Measurements from ENCODE around the gene PCARE.

DNA sequence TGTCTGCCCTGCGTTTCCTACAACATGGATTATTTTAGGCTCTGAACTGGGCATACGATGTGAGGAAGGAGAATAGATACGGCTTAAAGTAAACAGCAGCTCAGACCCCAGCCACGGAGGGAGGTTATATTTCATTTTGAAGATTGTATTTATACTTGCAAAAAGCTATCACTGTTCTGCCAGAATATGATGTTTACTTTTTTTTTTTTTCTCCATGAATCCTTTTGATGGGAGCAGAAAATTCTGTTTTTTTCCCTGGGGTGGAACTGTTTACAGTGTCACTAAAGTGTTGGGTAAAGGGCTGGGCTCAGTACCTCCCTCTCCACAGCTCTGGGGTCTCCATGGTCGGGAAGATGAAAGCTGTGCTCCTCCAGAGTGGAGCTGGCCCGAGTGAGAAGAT is 13.1 kb downstream of the PCARE start:
- TF ChIP-seq, protein P1, sequence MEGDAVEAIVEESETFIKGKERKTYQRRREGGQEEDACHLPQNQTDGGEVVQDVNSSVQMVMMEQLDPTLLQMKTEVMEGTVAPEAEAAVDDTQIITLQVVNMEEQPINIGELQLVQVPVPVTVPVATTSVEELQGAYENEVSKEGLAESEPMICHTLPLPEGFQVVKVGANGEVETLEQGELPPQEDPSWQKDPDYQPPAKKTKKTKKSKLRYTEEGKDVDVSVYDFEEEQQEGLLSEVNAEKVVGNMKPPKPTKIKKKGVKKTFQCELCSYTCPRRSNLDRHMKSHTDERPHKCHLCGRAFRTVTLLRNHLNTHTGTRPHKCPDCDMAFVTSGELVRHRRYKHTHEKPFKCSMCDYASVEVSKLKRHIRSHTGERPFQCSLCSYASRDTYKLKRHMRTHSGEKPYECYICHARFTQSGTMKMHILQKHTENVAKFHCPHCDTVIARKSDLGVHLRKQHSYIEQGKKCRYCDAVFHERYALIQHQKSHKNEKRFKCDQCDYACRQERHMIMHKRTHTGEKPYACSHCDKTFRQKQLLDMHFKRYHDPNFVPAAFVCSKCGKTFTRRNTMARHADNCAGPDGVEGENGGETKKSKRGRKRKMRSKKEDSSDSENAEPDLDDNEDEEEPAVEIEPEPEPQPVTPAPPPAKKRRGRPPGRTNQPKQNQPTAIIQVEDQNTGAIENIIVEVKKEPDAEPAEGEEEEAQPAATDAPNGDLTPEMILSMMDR (IDR thresholded peaks at IDR 0.05), result no peak
- no peak for TF ChIP-seq POLR2A (IDR thresholded peaks at IDR 0.05)
